HCT116 (cell line): ENCODE measurements around the gene OR51F2.

Experiments used
- CEBPB ChIP-seq: IDR thresholded peaks from 2 replicates; pipeline ENCODE4 v1.6.1; 2012; ENCODE audit warnings: low read depth
- ELF1 ChIP-seq: IDR thresholded peaks from 2 replicates; pipeline ENCODE4 v1.6.1; 2012; ENCODE audit warnings: low read depth, borderline replicate concordance
- EZH2 ChIP-seq: fragments of 200-600 bp; sonication (generic); IDR thresholded peaks from 2 replicates; pipeline ENCODE4 v1.6.1; 2017; ENCODE audit warnings: antibody characterized with exemption, mixed run types
- EZH2phosphoT487 ChIP-seq: fragments of 200-600 bp; IDR thresholded peaks from 2 replicates; pipeline ENCODE4 v1.6.1; 2018; ENCODE audit warnings: antibody characterized with exemption, borderline replicate concordance
- POLR2A ChIP-seq: IDR thresholded peaks from 2 replicates; pipeline ENCODE4 v1.7.0; 2011; ENCODE audit warnings: borderline replicate concordance; ENCODE audit not compliant: insufficient read depth, insufficient read length; ENCODE audit errors: extremely low read depth
- POLR2AphosphoS5 ChIP-seq: IDR thresholded peaks from 2 replicates; pipeline ENCODE4 v1.6.1; 2011; ENCODE audit warnings: mild to moderate bottlenecking, low read depth, low read length, moderate library complexity
- RAD21 ChIP-seq: IDR thresholded peaks from 2 replicates; pipeline ENCODE4 v1.6.1; 2012; ENCODE audit warnings: low read depth, mild to moderate bottlenecking
- SP1 ChIP-seq: IDR thresholded peaks from 2 replicates; pipeline ENCODE4 v1.6.1; 2012; ENCODE audit warnings: low read depth
- ZFX ChIP-seq: fragments of 450-650 bp; IDR thresholded peaks from 2 replicates; pipeline ENCODE4 v1.6.1; 2017
- TF ChIP-seq, protein P1 (sequence below), 3 experiments: fragments of 200-600 bp in 1 of 3; sonication (generic) in 1 of 3; IDR thresholded peaks in 2 of 3; conservative IDR thresholded peaks in 1 of 3; 2 replicates each; pipeline ENCODE4 v1.5.1; 2012 to 2017; ENCODE audit warnings: low read depth in 2 of 3, low read length in 2 of 3, antibody characterized with exemption in 1 of 3, borderline replicate concordance in 1 of 3, control low read depth in 1 of 3, mild to moderate bottlenecking in 1 of 3, mixed read lengths in 1 of 3, mixed run types in 1 of 3, moderate library complexity in 1 of 3; ENCODE audit not compliant: insufficient read depth in 1 of 3
- TF ChIP-seq, protein P2 (sequence below): IDR thresholded peaks from 2 replicates; pipeline ENCODE4 v1.6.1; 2012; ENCODE audit warnings: low read depth

DNA sequence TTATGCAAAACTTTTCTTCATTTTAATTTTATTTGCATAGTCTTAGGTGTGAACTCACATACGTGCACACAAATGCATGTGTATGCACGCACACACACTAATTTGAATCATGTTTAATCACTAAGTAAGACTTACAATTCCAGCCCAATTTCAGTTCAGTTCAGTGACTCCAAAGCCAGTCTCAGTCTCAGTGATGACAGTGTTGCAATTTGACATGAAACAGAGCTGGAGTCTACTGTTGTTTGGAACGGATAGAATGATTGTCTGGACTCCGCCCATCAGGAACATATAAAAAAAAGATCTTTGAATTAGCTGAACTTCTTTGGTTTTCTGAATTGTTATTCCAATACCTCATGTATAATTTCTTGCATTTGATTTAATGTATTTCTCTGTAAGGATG, 42.8 kb downstream of the OR51F2 start:
- TF ChIP-seq RAD21: no peak
- TF ChIP-seq EZH2phosphoT487: no peak
- TF ChIP-seq, protein P1, sequence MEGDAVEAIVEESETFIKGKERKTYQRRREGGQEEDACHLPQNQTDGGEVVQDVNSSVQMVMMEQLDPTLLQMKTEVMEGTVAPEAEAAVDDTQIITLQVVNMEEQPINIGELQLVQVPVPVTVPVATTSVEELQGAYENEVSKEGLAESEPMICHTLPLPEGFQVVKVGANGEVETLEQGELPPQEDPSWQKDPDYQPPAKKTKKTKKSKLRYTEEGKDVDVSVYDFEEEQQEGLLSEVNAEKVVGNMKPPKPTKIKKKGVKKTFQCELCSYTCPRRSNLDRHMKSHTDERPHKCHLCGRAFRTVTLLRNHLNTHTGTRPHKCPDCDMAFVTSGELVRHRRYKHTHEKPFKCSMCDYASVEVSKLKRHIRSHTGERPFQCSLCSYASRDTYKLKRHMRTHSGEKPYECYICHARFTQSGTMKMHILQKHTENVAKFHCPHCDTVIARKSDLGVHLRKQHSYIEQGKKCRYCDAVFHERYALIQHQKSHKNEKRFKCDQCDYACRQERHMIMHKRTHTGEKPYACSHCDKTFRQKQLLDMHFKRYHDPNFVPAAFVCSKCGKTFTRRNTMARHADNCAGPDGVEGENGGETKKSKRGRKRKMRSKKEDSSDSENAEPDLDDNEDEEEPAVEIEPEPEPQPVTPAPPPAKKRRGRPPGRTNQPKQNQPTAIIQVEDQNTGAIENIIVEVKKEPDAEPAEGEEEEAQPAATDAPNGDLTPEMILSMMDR (IDR thresholded peaks at IDR 0.05 in 2 of 3, conservative IDR thresholded peaks at IDR 0.05 in 1 of 3; ENCODE audit: borderline replicate concordance in 1 of 3, insufficient read depth in 1 of 3, low read depth in 2 of 3, low read length in 2 of 3): no peak
- no peak for TF ChIP-seq POLR2A
- TF ChIP-seq SP1: no peak
- no peak for TF ChIP-seq EZH2
- no peak for TF ChIP-seq ZFX
- TF ChIP-seq, protein P2, sequence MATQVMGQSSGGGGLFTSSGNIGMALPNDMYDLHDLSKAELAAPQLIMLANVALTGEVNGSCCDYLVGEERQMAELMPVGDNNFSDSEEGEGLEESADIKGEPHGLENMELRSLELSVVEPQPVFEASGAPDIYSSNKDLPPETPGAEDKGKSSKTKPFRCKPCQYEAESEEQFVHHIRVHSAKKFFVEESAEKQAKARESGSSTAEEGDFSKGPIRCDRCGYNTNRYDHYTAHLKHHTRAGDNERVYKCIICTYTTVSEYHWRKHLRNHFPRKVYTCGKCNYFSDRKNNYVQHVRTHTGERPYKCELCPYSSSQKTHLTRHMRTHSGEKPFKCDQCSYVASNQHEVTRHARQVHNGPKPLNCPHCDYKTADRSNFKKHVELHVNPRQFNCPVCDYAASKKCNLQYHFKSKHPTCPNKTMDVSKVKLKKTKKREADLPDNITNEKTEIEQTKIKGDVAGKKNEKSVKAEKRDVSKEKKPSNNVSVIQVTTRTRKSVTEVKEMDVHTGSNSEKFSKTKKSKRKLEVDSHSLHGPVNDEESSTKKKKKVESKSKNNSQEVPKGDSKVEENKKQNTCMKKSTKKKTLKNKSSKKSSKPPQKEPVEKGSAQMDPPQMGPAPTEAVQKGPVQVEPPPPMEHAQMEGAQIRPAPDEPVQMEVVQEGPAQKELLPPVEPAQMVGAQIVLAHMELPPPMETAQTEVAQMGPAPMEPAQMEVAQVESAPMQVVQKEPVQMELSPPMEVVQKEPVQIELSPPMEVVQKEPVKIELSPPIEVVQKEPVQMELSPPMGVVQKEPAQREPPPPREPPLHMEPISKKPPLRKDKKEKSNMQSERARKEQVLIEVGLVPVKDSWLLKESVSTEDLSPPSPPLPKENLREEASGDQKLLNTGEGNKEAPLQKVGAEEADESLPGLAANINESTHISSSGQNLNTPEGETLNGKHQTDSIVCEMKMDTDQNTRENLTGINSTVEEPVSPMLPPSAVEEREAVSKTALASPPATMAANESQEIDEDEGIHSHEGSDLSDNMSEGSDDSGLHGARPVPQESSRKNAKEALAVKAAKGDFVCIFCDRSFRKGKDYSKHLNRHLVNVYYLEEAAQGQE: no peak
- TF ChIP-seq ELF1: no peak
- TF ChIP-seq CEBPB: no peak
- TF ChIP-seq POLR2AphosphoS5: no peak
